D341Med (cell line): ENCODE results near the gene RREB1.
"Not testable (repeated sequence)": the region's sequence is repeated elsewhere in the genome, so short reads cannot be mapped to it uniquely, and the experiment has no call there.

Experiments used
- DNase-seq: peaks from one replicate; pipeline ENCODE4 v3.0.0; 2012; ENCODE audit warnings: low spot score

The RREB1 gene

GRCh38 chr6:7143476-7143974, 35.8 kb downstream of the RREB1 start:
- DNase-seq: no peak

- no peak for DNase-seq
These were observed 37.3 kb downstream of the RREB1 start for GRCh38 chr6:7144872-7145584.

- no peak for DNase-seq
These were observed 37.8 kb downstream of the RREB1 start for GRCh38 chr6:7145585-7145884.

- DNase-seq: no peak
These were observed 38.4 kb downstream of the RREB1 start for GRCh38 chr6:7145885-7146828.

- no peak for DNase-seq
These were observed 39.4 kb downstream of the RREB1 start for GRCh38 chr6:7147051-7147671.

- DNase-seq: no peak
These were observed 40.5 kb downstream of the RREB1 start for GRCh38 chr6:7148100-7148822.

- DNase-seq: no peak
These were observed 42.8 kb downstream of the RREB1 start for GRCh38 chr6:7150381-7151064.

GRCh38 chr6:7151381-7151780, 43.6 kb downstream of the RREB1 start:
- DNase-seq: no peak

- DNase-seq: no peak
These were observed 44.7 kb downstream of the RREB1 start for GRCh38 chr6:7152462-7152861.

- no peak for DNase-seq
These were observed 46.0 kb downstream of the RREB1 start for GRCh38 chr6:7153789-7154188.

GRCh38 chr6:7154341-7155139, 46.8 kb downstream of the RREB1 start:
- DNase-seq: no peak

GRCh38 chr6:7155871-7156579, 48.3 kb downstream of the RREB1 start:
- no peak for DNase-seq

- no peak for DNase-seq
These were observed 49.0 kb downstream of the RREB1 start for GRCh38 chr6:7156643-7157278.

- DNase-seq: not testable (repeated sequence)
These were observed 49.5 kb downstream of the RREB1 start for GRCh38 chr6:7157307-7157706.

GRCh38 chr6:7157752-7158616, 50.2 kb downstream of the RREB1 start:
- no peak for DNase-seq

- no peak for DNase-seq
These were observed 52.2 kb downstream of the RREB1 start for GRCh38 chr6:7159790-7160525.

- no peak for DNase-seq
These were observed 53.5 kb downstream of the RREB1 start for GRCh38 chr6:7161253-7161623.

GRCh38 chr6:7161845-7162244, 54.1 kb downstream of the RREB1 start:
- no peak for DNase-seq
